ENCODE results near the gene SAV1.

GRCh38 chr14:50697659-50698290 is 29.7 kb upstream of the SAV1 start:
- no peak for TF ChIP-seq ZNF274 (IDR thresholded peaks at IDR 0.05; ENCODE audit: low read depth, low read length)
- no peak for TF ChIP-seq YY1 (IDR thresholded peaks at IDR 0.05; ENCODE audit: insufficient read depth, insufficient read length)
- no peak for TF ChIP-seq SUZ12 (IDR thresholded peaks at IDR 0.05; ENCODE audit: extremely low read depth, insufficient read depth, insufficient read length)
